Kidney epithelial cell (primary cell): ENCODE data around the gene ALDOB. TPM values are rescaled to one million over a fixed set of nuclear protein-coding genes. Genes with fewer than 3 reads are reported as not detected.

ENCODE experiments used
- DNase-seq: peaks from one replicate; pipeline ENCODE4 v3.0.0-alpha.2; 2010; ENCODE audit warnings: low read depth
- H3K27me3 ChIP-seq: 2 replicates; pipeline ENCODE4 v1.6.0; 2011; ENCODE audit warnings: low read length; ENCODE audit not compliant: control insufficient read depth, insufficient read depth
- H3K36me3 ChIP-seq: 2 replicates; pipeline ENCODE4 v1.5.1; 2011; ENCODE audit warnings: low read length; ENCODE audit not compliant: control insufficient read depth, insufficient read depth
- H3K4me3 ChIP-seq: 2 replicates; pipeline ENCODE4 v1.5.1; 2011; ENCODE audit warnings: low read depth, mild to moderate bottlenecking, control low read depth, low read length
- CTCF ChIP-seq: IDR thresholded peaks from 2 replicates; pipeline ENCODE4 v1.5.1; 2011; ENCODE audit warnings: mild to moderate bottlenecking, moderate library complexity, low read length, control low read depth, inconsistent platforms; ENCODE audit not compliant: insufficient read depth, poor library complexity, severe bottlenecking
- total RNA-seq: library from RNA; depleted of rRNA; stranded (reverse); fragments of >200 nt; gene quantifications from 2 replicates; pipeline ENCODE4 v1.2.3, GENCODE V29; 2015

The ALDOB gene
- total RNA-seq, 1 donor from 2014 or later: not detected

DNA sequence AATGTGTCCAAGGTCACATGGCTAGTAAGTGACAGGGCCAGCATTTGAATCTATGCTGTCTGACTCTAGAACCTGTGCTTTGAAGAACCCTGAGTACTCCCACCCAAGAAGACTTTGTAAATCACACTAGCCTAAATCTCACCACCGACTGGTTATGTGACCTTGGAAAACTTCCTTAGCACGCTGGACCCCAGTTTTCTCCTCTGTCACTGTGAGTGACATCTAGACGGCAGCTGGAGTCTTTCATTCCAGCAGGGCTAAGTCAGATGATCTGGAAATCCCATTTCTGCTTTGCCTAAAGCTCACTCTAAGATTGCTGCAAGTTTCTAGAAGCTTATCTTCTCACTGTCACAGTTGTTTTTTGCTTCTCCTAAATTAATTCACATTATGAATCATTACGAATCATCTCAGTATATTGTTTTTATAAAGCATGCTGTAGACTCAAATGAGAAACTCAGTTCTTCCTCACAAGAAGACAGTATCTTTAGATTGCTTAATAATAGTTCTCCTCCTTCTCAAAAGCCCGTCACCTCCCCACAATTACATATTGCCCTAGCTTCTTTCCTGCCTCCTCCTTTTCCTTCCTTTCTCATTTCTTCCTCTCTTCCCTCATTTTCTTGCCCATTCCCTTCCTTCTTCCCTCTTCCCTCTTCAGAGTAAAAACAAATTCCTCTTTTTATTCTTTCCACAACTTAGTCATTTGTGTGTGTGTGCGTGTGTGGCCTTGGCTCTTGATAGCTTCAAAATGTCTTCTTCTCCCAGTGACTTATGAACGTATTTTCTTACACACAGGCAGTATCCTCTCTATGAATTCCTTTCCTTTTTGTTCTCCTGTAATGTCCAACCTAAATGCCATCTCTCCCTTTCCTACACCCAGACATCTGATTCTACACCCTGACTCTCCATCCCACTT lies 16.8 kb downstream of the ALDOB start:
- Histone ChIP-seq H3K27me3 (no peaks in the 10 kb centered on the region), H3K36me3 (no peaks in the 10 kb centered on the region), H3K4me3 (no peak overlapping the region)
- no peak for TF ChIP-seq CTCF
- DNase-seq: no peak

GRCh38 chr9:101417977-101418376 lies 17.6 kb downstream of the ALDOB start:
- no peak for DNase-seq
- Histone ChIP-seq H3K4me3 (no peak overlapping the region), H3K27me3 (no peaks in the 10 kb centered on the region), H3K36me3 (no peaks in the 10 kb centered on the region)
- TF ChIP-seq CTCF: no peak

GRCh38 chr9:101417389-101417788 lies 18.2 kb downstream of the ALDOB start:
- H3K4me3 ChIP-seq: no peak overlapping the region
- no peak for TF ChIP-seq CTCF
- H3K27me3 ChIP-seq: no peaks in the 10 kb centered on the region
- DNase-seq: no peak
- no peaks in the 10 kb centered on the region for H3K36me3 ChIP-seq

DNA sequence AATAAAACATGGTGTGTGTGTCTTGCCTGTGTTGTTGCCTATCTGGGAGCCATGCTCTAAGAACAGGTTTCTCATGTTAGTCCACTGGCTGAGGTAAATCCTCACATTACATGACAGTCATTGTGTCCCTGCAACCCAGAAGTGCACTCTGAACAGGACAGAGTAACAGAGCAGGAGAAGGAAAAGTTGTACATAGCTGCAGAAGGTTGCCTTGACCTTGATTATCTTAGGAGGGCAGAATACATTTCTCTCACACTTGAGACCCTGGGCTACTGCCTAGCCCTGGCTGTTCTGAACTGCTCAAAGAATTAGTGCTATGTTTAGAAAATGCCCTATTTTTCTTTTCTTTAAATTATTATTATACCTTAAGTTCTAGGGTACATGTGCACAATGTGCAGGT lies 20.0 kb downstream of the ALDOB start:
- no peaks in the 10 kb centered on the region for H3K27me3 ChIP-seq
- no peak for TF ChIP-seq CTCF
- no peak overlapping the region for H3K4me3 ChIP-seq
- no peak for DNase-seq
- H3K36me3 ChIP-seq: no peaks in the 10 kb centered on the region

- H3K36me3 ChIP-seq: no peaks in the 10 kb centered on the region
- no peaks in the 10 kb centered on the region for H3K27me3 ChIP-seq
- TF ChIP-seq CTCF: no peak
- H3K4me3 ChIP-seq: no peak overlapping the region
- DNase-seq: no peak
These were observed 20.7 kb downstream of the ALDOB start for GRCh38 chr9:101414839-101415238.

DNA sequence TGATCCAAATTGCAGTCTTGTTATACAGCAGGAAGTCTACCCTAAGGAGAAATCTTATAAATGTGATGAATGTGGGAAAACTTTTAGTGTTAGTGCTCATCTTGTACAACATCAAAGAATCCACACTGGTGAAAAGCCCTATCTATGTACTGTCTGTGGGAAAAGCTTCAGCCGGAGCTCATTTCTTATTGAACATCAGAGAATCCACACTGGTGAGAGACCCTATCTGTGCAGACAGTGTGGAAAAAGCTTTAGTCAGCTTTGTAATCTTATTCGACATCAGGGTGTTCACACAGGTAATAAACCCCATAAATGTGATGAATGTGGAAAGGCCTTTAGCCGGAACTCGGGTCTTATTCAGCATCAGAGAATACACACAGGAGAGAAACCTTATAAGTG lies 26.5 kb downstream of the ALDOB start:
- H3K27me3 ChIP-seq: no peaks in the 10 kb centered on the region
- TF ChIP-seq CTCF: no peak
- H3K4me3 ChIP-seq: no peak overlapping the region
- no peak for DNase-seq
- peaks cover 7% of the 10 kb centered on the region for H3K36me3 ChIP-seq
